SK-N-SH treated with all-trans-retinoic acid at 6 μM for 48 hours (cell line): ENCODE results near the gene ARHGAP12.

Source experiments
- ATAC-seq: fragments of 200-7000 bp; cut with Tn5 transposase; 3 replicates; pipeline ENCODE4 v1.9.1; 2020; ENCODE audit warnings: mild to moderate bottlenecking, moderate library complexity
- ARNTL ChIP-seq: fragments of 450-650 bp; formaldehyde crosslinking; IDR thresholded peaks from 2 replicates; pipeline ENCODE4 v1.5.0; 2020; ENCODE audit warnings: low read depth, mild to moderate bottlenecking, moderate library complexity, borderline replicate concordance
- BACH2 ChIP-seq: fragments of 250-450 bp; sonication (Bioruptor Pico); IDR thresholded peaks from 2 replicates; pipeline ENCODE4 v1.9.0; 2021; ENCODE audit warnings: mild to moderate bottlenecking, borderline replicate concordance
- CSDC2 ChIP-seq: fragments of 250-450 bp; sonication (Bioruptor Pico); IDR thresholded peaks from 2 replicates; pipeline ENCODE4 v1.5.0; 2020; ENCODE audit warnings: mild to moderate bottlenecking, moderate library complexity
- ESRRG ChIP-seq: fragments of 250-450 bp; sonication (Bioruptor Pico); IDR thresholded peaks from 2 replicates; pipeline ENCODE4 v1.6.1; 2021; ENCODE audit warnings: mild to moderate bottlenecking
- GLIS3 ChIP-seq: fragments of 250-450 bp; sonication (Bioruptor Pico); IDR thresholded peaks from 2 replicates; pipeline ENCODE4 v1.5.0; 2020; ENCODE audit warnings: mild to moderate bottlenecking, moderate library complexity
- ISL1 ChIP-seq: fragments of 250-450 bp; sonication (Bioruptor Pico); IDR thresholded peaks from 2 replicates; pipeline ENCODE4 v2.1.2; 2022; ENCODE audit warnings: mild to moderate bottlenecking, moderate library complexity
- OSR1 ChIP-seq: fragments of 250-450 bp; sonication (Bioruptor Pico); IDR thresholded peaks from 2 replicates; pipeline ENCODE4 v1.8.0; 2022; ENCODE audit warnings: moderate library complexity, mild to moderate bottlenecking, inconsistent platforms
- PPARA ChIP-seq: fragments of 250-450 bp; sonication (Bioruptor Pico); IDR thresholded peaks from 2 replicates; pipeline ENCODE4 v1.5.0; 2020; ENCODE audit warnings: mild to moderate bottlenecking, borderline replicate concordance
- RARB ChIP-seq: fragments of 250-450 bp; sonication (Bioruptor Pico); IDR thresholded peaks from 2 replicates; pipeline ENCODE4 v1.8.0; 2021; ENCODE audit warnings: mild to moderate bottlenecking, moderate library complexity
- SNAI2 ChIP-seq: fragments of 250-450 bp; sonication (Bioruptor Pico); IDR thresholded peaks from 2 replicates; pipeline ENCODE4 v1.5.0; 2020; ENCODE audit warnings: mild to moderate bottlenecking, moderate library complexity
- TCF4 ChIP-seq: fragments of 250-450 bp; sonication (Bioruptor Pico); IDR thresholded peaks from 2 replicates; pipeline ENCODE4 v1.8.0; 2021; ENCODE audit warnings: mild to moderate bottlenecking, moderate library complexity, borderline replicate concordance
- ZC3H10 ChIP-seq: fragments of 250-450 bp; sonication (Bioruptor Pico); IDR thresholded peaks from 2 replicates; pipeline ENCODE4 v1.5.1; 2021; ENCODE audit warnings: mild to moderate bottlenecking, moderate library complexity
- ZFP3 ChIP-seq: fragments of 250-450 bp; sonication (Bioruptor Pico); IDR thresholded peaks from 2 replicates; pipeline ENCODE4 v1.5.0; 2020; ENCODE audit warnings: mild to moderate bottlenecking, moderate library complexity
- ZFP30 ChIP-seq: fragments of 450-650 bp; formaldehyde crosslinking; IDR thresholded peaks from 2 replicates; pipeline ENCODE4 v1.5.0; 2022; ENCODE audit warnings: mild to moderate bottlenecking, moderate library complexity
- ZNF565 ChIP-seq: fragments of 450-650 bp; formaldehyde crosslinking; conservative IDR thresholded peaks from 2 replicates; pipeline ENCODE4 v1.5.0; 2020; ENCODE audit warnings: low read depth, mild to moderate bottlenecking, moderate library complexity
- TF ChIP-seq, protein P1 (sequence below): fragments of 250-450 bp; sonication (Bioruptor Pico); IDR thresholded peaks from 2 replicates; pipeline ENCODE4 v1.8.0; 2021; ENCODE audit warnings: low read depth, mild to moderate bottlenecking, moderate library complexity, borderline replicate concordance
- TF ChIP-seq, protein P2 (sequence below): fragments of 250-450 bp; sonication (Bioruptor Pico); IDR thresholded peaks from 2 replicates; pipeline ENCODE4 v1.8.0; 2020; ENCODE audit warnings: mild to moderate bottlenecking, moderate library complexity, borderline replicate concordance
- TF ChIP-seq, protein P3 (sequence below): fragments of 250-450 bp; sonication (Bioruptor Pico); IDR thresholded peaks from 2 replicates; pipeline ENCODE4 v1.5.1; 2020; ENCODE audit warnings: low read depth, mild to moderate bottlenecking, moderate library complexity
- TF ChIP-seq, protein P4 (sequence below): fragments of 250-450 bp; sonication (Bioruptor Pico); IDR thresholded peaks from 2 replicates; pipeline ENCODE4 v1.5.1; 2021; ENCODE audit warnings: mild to moderate bottlenecking, moderate library complexity

The ARHGAP12 gene

DNA sequence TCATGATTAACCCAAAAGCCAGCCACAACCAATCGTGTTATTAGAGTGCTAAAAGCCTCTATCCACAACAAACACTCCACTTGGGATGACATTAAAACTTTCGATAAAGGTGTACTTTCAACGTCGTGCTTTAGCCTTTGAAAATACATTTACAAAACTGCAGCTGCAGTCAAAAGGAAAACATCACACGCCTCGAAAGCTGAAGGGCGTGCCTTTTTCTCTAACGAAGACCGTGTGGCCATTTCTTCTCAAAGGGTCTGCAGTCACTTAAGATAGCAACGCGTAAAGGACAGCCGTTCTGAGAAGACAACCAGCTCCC, 1.1 kb downstream of the ARHGAP12 start (continued):
- TF ChIP-seq, protein P1, sequence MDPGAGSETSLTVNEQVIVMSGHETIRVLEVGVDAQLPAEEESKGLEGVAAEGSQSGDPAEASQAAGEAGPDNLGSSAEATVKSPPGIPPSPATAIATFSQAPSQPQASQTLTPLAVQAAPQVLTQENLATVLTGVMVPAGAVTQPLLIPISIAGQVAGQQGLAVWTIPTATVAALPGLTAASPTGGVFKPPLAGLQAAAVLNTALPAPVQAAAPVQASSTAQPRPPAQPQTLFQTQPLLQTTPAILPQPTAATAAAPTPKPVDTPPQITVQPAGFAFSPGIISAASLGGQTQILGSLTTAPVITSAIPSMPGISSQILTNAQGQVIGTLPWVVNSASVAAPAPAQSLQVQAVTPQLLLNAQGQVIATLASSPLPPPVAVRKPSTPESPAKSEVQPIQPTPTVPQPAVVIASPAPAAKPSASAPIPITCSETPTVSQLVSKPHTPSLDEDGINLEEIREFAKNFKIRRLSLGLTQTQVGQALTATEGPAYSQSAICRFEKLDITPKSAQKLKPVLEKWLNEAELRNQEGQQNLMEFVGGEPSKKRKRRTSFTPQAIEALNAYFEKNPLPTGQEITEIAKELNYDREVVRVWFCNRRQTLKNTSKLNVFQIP (CRISPR knock-in tag): no peak
- TF ChIP-seq, protein P2, sequence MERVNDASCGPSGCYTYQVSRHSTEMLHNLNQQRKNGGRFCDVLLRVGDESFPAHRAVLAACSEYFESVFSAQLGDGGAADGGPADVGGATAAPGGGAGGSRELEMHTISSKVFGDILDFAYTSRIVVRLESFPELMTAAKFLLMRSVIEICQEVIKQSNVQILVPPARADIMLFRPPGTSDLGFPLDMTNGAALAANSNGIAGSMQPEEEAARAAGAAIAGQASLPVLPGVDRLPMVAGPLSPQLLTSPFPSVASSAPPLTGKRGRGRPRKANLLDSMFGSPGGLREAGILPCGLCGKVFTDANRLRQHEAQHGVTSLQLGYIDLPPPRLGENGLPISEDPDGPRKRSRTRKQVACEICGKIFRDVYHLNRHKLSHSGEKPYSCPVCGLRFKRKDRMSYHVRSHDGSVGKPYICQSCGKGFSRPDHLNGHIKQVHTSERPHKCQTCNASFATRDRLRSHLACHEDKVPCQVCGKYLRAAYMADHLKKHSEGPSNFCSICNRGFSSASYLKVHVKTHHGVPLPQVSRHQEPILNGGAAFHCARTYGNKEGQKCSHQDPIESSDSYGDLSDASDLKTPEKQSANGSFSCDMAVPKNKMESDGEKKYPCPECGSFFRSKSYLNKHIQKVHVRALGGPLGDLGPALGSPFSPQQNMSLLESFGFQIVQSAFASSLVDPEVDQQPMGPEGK: no peak
- TF ChIP-seq ISL1 (CRISPR knock-in tag): no peak
- no peak for TF ChIP-seq ZC3H10 (CRISPR knock-in tag)
- TF ChIP-seq, protein P3, sequence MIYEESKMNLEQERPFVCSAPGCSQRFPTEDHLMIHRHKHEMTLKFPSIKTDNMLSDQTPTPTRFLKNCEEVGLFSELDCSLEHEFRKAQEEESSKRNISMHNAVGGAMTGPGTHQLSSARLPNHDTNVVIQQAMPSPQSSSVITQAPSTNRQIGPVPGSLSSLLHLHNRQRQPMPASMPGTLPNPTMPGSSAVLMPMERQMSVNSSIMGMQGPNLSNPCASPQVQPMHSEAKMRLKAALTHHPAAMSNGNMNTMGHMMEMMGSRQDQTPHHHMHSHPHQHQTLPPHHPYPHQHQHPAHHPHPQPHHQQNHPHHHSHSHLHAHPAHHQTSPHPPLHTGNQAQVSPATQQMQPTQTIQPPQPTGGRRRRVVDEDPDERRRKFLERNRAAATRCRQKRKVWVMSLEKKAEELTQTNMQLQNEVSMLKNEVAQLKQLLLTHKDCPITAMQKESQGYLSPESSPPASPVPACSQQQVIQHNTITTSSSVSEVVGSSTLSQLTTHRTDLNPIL (CRISPR knock-in tag): no peak
- no peak for TF ChIP-seq GLIS3 (CRISPR knock-in tag)

DNA sequence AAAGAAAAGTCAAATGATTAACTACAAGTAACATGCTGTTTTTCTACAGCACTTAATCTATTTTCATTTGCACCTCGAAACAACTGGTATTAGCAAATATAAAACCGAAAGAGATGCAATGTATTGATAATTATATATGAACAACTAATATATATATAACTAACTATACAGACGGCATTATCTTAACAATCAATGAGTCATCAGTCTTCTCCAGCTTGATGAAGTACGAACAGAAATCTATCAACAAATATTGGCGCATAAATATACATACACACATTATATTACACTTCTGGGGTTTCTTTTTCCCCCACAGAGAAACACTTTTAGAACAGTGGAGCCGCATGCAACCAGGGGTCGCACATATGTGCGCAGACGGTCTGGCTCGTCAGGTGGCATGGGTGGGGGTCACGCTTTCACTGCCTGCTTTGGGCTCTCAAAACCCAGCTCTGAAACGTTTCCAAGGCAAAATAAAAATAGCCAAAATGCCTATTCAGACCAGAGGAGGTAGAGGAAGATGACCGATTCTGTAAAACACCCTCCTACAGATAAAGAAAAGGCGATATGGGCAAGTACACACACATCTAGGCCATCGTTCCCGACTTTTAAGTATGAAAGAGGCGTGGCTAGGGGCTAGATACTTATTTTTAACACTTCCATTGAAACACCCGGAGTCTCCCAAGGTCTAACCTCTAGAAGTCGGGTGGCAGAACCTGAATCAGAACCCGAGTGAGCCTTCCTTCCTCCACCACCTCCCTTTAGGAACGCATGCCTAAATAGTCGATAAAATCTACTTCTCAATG, 1.7 kb downstream of the ARHGAP12 start:
- TF ChIP-seq TCF4 (no peak), ISL1 (CRISPR knock-in tag) (no peak), PPARA (CRISPR knock-in tag) (no peak), ZNF565 (CRISPR knock-in tag) (no peak), ZFP30 (CRISPR knock-in tag) (no peak), OSR1 (CRISPR knock-in tag) (no peak), RARB (CRISPR knock-in tag) (no peak), ARNTL (CRISPR knock-in tag) (no peak), ZC3H10 (CRISPR knock-in tag) (no peak), CSDC2 (no peak)
- TF ChIP-seq, protein P1 (CRISPR knock-in tag): no peak
- TF ChIP-seq, protein P4, sequence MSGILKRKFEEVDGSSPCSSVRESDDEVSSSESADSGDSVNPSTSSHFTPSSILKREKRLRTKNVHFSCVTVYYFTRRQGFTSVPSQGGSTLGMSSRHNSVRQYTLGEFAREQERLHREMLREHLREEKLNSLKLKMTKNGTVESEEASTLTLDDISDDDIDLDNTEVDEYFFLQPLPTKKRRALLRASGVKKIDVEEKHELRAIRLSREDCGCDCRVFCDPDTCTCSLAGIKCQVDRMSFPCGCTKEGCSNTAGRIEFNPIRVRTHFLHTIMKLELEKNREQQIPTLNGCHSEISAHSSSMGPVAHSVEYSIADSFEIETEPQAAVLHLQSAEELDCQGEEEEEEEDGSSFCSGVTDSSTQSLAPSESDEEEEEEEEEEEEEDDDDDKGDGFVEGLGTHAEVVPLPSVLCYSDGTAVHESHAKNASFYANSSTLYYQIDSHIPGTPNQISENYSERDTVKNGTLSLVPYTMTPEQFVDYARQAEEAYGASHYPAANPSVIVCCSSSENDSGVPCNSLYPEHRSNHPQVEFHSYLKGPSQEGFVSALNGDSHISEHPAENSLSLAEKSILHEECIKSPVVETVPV: no peak
- TF ChIP-seq, protein P2: no peak
- ATAC-seq: no peak

DNA sequence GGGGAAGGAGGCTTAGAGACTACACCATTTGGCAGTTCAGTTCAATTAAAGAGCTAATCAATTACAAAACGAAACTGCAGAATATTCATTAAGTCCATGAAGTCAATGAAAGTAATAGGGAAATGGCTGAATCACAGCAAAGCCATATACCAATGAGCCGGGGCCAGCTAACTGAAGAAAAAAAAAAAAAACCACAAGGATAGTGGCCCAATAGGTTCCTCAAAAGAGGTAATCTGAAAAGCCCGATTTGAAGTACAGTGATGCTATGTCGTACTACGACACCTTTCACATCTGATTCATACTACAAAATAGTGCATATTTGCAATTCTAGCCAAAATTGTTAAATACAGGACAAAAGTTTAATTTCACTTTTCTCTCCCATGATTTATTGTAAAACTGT, 2.5 kb downstream of the ARHGAP12 start:
- ATAC-seq: no peak
- TF ChIP-seq ARNTL (CRISPR knock-in tag) (no peak), BACH2 (no peak), ZFP3 (CRISPR knock-in tag) (no peak), ESRRG (CRISPR knock-in tag) (no peak), ZNF565 (CRISPR knock-in tag) (no peak), ZFP30 (CRISPR knock-in tag) (no peak), SNAI2 (CRISPR knock-in tag) (no peak), RARB (CRISPR knock-in tag) (no peak), OSR1 (CRISPR knock-in tag) (no peak), TCF4 (no peak)
- TF ChIP-seq, protein P4: no peak
- TF ChIP-seq, protein P3 (CRISPR knock-in tag): no peak
- TF ChIP-seq, protein P1 (CRISPR knock-in tag): no peak
